Measurements from ENCODE around the gene LZTS3.
A peak's percentile ranks its signal among the peaks of the same experiment; 100 is the strongest.
"Not testable (repeated sequence)": the region's sequence is repeated elsewhere in the genome, so short reads cannot be mapped to it uniquely, and the experiment has no call there.

The LZTS3 gene

GRCh38 chr20:3166913-3167342, 6.4 kb downstream of the LZTS3 start:
- no peak for DNase-seq

DNA sequence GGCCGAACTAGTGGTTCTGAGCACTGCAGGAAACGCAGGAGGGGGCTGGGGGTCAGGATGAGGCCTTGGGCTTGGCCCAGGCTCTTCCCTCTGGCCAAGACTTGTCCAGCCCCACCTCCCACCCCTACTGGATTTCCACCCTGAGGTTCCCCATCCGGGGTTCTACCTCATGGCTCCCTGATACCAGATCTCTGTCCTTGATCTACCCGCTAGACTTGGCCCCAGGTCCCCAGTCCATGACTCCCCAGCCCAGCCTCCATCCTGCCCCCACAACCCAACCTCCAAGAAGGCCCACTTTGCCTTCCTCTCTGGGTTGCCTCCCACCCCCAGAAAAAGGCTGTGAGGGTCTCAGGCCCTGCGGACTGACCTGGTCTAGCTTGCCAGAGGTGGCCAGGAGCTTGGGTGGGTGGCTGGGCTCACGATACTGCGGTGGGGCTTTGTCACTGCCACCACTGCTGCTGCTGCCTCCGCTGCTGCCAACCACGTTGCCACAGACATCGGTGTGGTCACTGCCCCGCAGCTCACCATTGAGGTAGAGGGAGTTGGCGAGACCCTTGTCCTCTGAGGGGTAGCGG, 6.9 kb downstream of the LZTS3 start:
- DNase-seq = no peak

GRCh38 chr20:3165473-3166337, 7.6 kb downstream of the LZTS3 start:
- DNase-seq = no peak

DNA sequence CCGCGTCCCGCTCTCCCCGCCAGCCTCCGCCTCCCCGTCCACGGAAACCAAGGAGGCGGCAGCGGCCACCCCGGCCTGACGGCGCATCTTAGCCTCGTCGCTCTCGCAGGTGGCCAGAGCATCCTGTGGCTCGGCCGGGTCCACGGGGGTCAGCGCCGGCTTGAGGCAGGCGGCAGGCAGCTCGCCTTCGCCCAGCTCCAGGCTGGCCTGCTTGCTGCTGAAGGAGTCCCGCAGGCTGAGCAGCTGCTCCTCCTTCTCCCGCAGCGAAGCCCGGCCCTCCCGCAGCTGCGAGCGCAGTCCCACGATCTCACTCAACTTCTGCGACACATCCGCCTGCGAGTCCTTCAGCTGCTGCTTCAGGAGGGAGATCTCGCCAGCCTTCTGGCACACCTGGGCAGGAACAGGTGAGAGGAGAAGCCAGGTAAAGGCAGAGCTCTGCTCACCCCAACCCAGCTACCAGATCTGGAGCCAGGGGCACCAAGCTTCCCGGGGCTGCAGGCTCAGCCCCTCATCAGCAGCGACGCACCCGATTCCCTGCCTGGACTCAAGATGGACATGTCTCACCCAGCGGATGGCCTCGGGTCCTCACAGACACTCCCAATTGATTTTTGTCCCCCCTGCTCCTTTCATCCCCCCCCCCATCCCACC, 8.5 kb downstream of the LZTS3 start:
- DNase-seq = no peak

DNA sequence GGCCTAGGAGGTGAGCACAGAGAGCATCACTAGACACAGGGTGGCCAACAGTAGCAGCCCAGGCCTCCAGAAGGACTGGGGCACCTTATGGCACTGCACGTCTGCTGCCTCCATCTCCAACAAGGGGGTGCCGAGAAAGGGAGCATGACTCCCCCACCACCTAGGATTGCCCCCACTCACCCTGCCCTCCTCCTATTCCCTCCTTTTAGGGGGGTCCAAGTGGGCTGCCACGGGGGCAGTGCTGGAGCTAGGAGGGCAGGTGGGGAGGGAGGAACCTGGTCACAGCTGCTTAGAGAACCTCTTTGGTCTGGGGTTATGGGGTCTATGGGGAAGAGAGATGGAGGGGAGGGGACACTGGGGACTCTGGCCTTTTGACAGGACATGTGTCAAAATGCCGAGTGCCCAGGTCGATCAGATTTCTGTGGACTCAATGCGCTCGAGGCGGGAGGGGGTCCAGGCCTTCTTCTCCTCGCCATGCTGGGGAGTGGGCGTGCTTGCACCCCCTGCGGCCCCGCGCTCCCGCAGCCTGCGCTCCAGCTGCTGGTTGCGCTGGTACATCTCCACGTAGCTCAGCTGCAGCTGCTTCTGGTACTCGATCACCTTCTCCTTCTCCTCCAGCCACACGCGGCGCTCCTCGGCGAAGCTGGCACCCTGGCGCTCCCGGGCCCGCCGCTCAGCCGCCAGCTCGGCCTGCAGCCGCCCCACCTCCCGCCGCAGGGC, 9.1 kb downstream of the LZTS3 start:
- no peak for DNase-seq

DNA sequence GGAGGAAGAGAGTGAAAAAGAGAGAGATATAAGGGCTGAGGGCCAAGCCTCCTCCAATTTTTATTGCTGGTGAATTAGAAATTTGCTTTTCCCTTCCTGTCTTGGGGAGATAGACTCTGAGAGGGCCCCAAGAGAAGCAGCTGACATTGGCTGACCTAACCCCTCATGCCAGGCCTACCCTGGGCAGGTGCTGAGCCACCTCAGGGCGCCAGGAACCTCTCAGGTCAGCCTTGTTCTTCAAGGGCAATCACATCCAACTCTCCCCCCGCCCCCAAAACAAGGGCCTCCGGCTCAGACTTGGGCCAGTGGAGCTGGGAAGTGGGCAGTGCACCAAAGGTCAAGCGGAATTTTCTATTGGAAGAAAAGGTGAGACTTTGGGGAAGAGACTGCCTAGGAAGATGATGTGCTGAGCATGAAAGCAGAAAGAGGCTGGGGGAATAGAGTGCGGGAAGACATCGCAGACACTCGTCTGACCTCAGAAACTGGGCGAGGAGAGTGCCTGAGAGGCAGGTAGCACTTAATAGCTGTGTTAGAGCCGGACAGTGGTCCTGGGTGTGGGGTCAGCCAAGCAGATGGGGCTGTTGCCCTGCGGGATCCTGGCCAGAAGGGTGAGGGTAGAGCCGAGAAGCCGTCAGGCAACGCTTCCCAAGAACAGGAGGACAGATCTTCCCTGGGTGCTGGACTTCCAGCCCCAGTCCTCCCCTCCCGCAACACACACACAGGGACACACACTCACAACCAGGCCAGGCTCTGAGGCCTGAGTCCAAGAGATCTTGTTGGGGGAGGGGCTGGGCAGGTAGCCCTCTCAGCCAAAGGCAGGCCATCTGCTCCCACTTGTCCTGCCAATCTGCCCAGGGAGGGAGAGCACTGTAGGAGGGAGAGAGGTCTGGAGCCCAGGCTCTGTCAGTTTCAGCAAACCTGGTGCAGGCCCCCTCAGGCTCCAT, 10.0 kb downstream of the LZTS3 start:
- DNase-seq = no peak

GRCh38 chr20:3162080-3162611, 11.2 kb downstream of the LZTS3 start:
- no peak for DNase-seq

GRCh38 chr20:3161316-3162079, 11.9 kb downstream of the LZTS3 start:
- no peak for DNase-seq

GRCh38 chr20:3160418-3160817, 12.9 kb downstream of the LZTS3 start:
- no peak for DNase-seq

DNA sequence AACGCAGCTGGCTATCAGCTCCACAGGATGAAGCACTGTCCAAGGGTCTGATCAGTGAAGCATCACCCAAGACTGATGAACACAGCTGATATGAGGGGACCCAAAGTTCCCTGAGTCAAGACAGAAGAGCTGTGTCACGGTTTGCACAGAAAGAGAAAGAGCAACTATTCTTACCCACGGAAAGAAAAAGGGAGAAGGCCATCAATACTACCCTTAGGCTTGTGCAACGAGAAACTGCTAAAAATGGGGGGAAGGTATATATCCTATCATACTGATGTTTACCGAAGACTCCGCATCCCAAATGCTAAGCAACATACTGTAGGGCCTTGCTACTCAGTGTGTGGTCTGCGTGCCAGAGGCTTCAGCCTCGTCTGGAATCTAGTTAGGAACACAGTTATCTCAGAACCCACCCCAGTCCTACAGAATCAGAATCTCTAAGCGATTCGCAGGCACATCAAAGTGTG, 14.3 kb downstream of the LZTS3 start:
- peak in 1 of 2 donors; percentile 34 for DNase-seq

GRCh38 chr20:3157817-3158216, 15.5 kb downstream of the LZTS3 start:
- no peak for DNase-seq

DNA sequence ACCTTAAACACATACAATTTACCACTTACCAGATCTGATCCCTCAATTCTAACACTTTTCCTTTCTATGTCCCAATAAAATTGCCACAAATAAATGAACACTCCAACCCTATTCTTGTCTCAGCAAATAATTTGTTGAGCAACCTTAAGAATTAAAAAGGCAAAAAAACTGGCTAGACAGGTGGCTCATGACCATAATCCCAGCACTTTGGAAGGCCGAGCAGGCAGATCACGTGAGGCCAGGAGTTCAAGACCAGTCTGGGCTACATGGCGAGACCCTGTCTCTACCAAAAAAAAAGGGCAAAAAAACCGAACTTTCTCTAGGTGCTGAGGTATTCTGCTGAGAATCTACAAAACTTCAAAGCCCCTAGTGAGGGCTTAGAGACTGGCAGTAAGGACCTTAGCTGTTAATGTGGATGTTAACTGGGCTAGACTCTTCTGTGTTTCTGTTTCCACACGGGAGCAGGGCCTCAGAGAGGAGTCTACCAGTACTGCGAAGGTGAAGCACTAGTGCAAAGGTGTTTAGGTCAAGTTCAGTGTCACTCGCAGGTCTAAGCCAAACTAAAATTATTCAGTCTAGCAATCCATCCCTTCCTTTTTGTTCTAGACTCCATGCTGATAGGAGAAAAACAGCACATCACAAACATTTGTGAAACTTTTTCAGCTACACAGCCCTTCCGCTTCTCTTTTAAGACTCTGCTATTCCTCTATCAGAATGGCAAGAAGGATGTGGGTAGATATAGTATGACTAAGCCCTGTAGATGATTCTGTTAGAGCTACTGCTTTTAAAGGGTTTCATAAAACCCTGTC, 16.3 kb downstream of the LZTS3 start:
- peak in 1 of 2 donors; percentile 51 for DNase-seq

- not testable (repeated sequence) for DNase-seq
Measured at GRCh38 chr20:3152057-3152644, 21.2 kb downstream of the LZTS3 start.

DNA sequence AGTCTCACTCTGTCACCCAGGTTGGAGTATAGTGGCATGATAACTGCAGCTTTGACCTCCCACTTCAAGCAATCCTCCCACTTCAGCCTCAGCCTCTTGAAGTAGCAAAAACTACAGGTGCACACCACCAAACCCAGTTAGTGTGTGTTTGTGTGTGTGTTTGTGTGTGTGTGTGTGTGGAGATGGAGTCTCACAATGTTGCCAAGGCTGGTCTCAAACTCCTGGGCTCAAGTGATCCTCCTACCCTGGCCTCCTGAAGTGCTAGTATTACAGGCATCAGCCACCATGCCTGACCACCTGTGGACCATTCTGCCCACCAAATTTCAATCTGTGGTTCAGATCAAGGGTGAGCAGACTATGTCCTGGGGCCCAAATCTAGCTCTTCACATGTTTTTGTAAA, 22.4 kb downstream of the LZTS3 start:
- no peak for DNase-seq

DNA sequence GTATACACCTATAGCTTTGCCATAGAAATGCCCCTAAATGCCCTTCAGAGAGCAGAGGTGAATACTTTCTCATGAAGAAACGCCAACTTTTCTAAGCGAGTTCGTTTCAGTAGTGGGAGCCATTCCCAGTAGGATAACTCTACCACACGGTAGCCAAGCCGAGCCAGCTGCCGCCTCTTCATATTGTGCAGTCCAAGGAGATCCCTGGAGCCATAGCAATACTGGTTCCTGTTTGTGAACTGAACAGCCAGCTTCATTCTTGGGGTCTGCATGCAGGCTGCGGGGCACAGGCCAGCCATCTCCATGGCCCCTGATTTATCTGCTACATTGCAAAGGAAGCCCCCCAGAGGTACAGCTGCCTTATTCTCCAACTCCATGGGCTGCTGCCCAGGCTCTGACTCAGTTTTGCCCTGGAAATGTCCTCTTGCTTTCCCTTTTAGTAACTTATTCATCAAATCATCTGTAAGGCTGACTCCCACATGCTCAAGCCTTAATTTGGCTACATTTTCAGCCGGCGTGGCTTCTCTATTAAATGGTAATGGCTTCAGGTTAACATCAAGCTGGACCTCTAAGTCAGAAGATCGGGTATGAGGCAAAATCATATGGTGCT, 26.5 kb downstream of the LZTS3 start:
- DNase-seq = no peak

GRCh38 chr20:3141757-3142156, 31.6 kb downstream of the LZTS3 start:
- no peak for DNase-seq

- DNase-seq = no peak
Measured at GRCh38 chr20:3137492-3137891, 35.9 kb downstream of the LZTS3 start.

DNA sequence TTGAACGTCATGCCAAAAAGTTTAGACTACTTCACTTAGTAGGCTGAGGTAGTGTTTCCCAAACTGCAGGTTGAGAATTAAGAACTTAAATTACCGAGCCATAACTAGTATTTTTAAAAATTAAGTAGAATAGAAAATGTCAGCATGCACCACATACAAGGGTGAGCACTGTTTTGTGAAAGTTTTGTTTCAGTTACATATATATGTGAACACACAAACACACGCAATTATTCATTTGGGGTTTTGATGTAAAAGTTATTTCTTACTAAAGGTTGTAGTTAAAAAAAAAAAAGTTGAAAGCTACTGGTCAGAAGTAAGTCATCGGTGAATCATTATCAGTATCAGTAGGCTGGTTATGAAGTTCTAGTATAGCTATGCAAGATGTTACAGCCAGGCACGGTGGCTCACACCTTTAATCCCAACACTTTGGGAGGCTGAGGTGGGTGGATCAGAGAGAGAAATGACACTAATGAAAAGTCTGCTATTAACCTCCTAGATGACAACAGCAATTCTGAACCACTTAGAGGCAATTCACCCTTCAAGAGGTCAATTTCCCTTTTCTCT, 37.8 kb downstream of the LZTS3 start:
- DNase-seq = no peak

- no peak for DNase-seq
Measured at GRCh38 chr20:3134151-3134550, 39.2 kb downstream of the LZTS3 start.
